AG04449 (cell line): ENCODE data around the gene CACNA1I.

Experiments used
- CTCF ChIA-PET: fragments of 350-600 bp; formaldehyde crosslinking; extraction: SDS; loops from one replicate; lab custom pipeline; 2021; ENCODE audit warnings: antibody characterized with exemption; lab: Yijun Ruan, JAX
- POLR2A ChIA-PET: fragments of 400-600, 350-600 bp; formaldehyde crosslinking; extraction: SDS; loops from one replicate; lab custom pipeline; 2020; ENCODE audit warnings: antibody characterized with exemption, inconsistent platforms; lab: Yijun Ruan, JAX
- DNase-seq: peaks from one replicate; pipeline ENCODE4 v3.0.0-alpha.2; 2010; ENCODE audit warnings: low read depth, low spot score
- H3K4me3 ChIP-seq: 2 replicates; pipeline ENCODE4 v1.5.1; 2011; ENCODE audit warnings: low read depth, mild to moderate bottlenecking, control low read depth, low read length
- CTCF ChIP-seq: IDR thresholded peaks from one replicate; pipeline ENCODE4 v1.5.1; 2011; ENCODE audit warnings: mild to moderate bottlenecking, moderate library complexity, low read length, control low read depth, inconsistent platforms; ENCODE audit not compliant: insufficient read depth; ENCODE audit errors: missing control alignments

CACNA1I gene

GRCh38 chr22:39723463-39723862 lies 152.9 kb downstream of the CACNA1I start:
- no peak for TF ChIP-seq CTCF
- no peak overlapping the region for H3K4me3 ChIP-seq
- ChIA-PET POLR2A (no interaction called here), CTCF (no interaction called here)
- no peak for DNase-seq

GRCh38 chr22:39723899-39724351 lies 153.4 kb downstream of the CACNA1I start:
- no peak for TF ChIP-seq CTCF
- DNase-seq = no peak
- POLR2A ChIA-PET = no interaction called here
- CTCF ChIA-PET = no interaction called here
- no peak overlapping the region for H3K4me3 ChIP-seq

- ChIA-PET CTCF (no interaction called here), POLR2A (no interaction called here)
- no peak for DNase-seq
- TF ChIP-seq CTCF = no peak
- H3K4me3 ChIP-seq = no peak overlapping the region
These were observed 153.8 kb downstream of the CACNA1I start for GRCh38 chr22:39724390-39724789.

- no peak for DNase-seq
- TF ChIP-seq CTCF = no peak
- CTCF ChIA-PET = no interaction called here
- H3K4me3 ChIP-seq = no peak overlapping the region
- POLR2A ChIA-PET = no interaction called here
These were observed 154.3 kb downstream of the CACNA1I start for GRCh38 chr22:39724857-39725256.

GRCh38 chr22:39725351-39726035 lies 154.9 kb downstream of the CACNA1I start:
- POLR2A ChIA-PET = no interaction called here
- no peak for TF ChIP-seq CTCF
- H3K4me3 ChIP-seq = no peak overlapping the region
- CTCF ChIA-PET = no interaction called here
- DNase-seq = no peak

GRCh38 chr22:39727541-39727940 lies 157.0 kb downstream of the CACNA1I start:
- no peak for TF ChIP-seq CTCF
- ChIA-PET CTCF (no interaction called here), POLR2A (no interaction called here)
- DNase-seq = no peak
- H3K4me3 ChIP-seq = no peak overlapping the region
